TTC549 (cell line): Measurements from ENCODE around the gene WDR18.

ENCODE experiments used
- FAIRE-seq: peaks from 2 replicates; lab custom pipeline; 2012; peaks lifted over from hg19 to GRCh38; lab: Jason Lieb, UNC

Gene WDR18

GRCh38 chr19:984165-984967 is at the start of gene WDR18:
TSS of gene WDR18 (plus strand) at chr19:984345. CDS start at chr19:984354, 9 bp downstream.
- no peak for FAIRE-seq

GRCh38 chr19:934865-935479 is 49.2 kb upstream of the WDR18 start:
- FAIRE-seq, result no peak

- FAIRE-seq, result no peak
Observed at GRCh38 chr19:936175-936546, 48.0 kb upstream of the WDR18 start.

GRCh38 chr19:937259-937694 is 46.9 kb upstream of the WDR18 start:
- FAIRE-seq, result no peak

- FAIRE-seq, result no peak
Observed at GRCh38 chr19:938233-938923, 45.8 kb upstream of the WDR18 start.

GRCh38 chr19:939439-939838 is 44.7 kb upstream of the WDR18 start:
- FAIRE-seq, result no peak

- FAIRE-seq, result no peak
Observed at GRCh38 chr19:939922-940321, 44.2 kb upstream of the WDR18 start.

- no peak for FAIRE-seq
Observed at GRCh38 chr19:940591-941291, 43.4 kb upstream of the WDR18 start.

GRCh38 chr19:941292-942132 is 42.6 kb upstream of the WDR18 start:
- no peak for FAIRE-seq

- FAIRE-seq, result no peak
Observed at GRCh38 chr19:942133-942645, 42.0 kb upstream of the WDR18 start.

- no peak for FAIRE-seq
Observed at GRCh38 chr19:943551-944170, 40.5 kb upstream of the WDR18 start.

- no peak for FAIRE-seq
Observed at GRCh38 chr19:944171-944567, 40.0 kb upstream of the WDR18 start.

GRCh38 chr19:944663-945241 is 39.4 kb upstream of the WDR18 start:
- no peak for FAIRE-seq

GRCh38 chr19:945401-946252 is 38.5 kb upstream of the WDR18 start:
- FAIRE-seq, result no peak

- no peak for FAIRE-seq
Observed at GRCh38 chr19:947090-947706, 36.9 kb upstream of the WDR18 start.

GRCh38 chr19:947707-948539 is 36.2 kb upstream of the WDR18 start:
- FAIRE-seq, result no peak

- no peak for FAIRE-seq
Observed at GRCh38 chr19:948842-949496, 35.2 kb upstream of the WDR18 start.
